Left forelimb (tissue), 1 donor: ENCODE measurements around the gene HS6ST1.
"Not testable (repeated sequence)": the region's sequence is repeated elsewhere in the genome, so short reads cannot be mapped to it uniquely, and the experiment has no call there.

ENCODE experiments used
- DNase-seq: peaks from one replicate; pipeline ENCODE4 v3.0.0-alpha.2; 2018; ENCODE audit warnings: low spot score

HS6ST1 gene

GRCh38 chr2:128268611-128269010 is 50.1 kb downstream of the HS6ST1 start:
- DNase-seq = not testable (repeated sequence)

- DNase-seq = peak; percentile 30
Observed at GRCh38 chr2:128268145-128268544, 50.5 kb downstream of the HS6ST1 start.

GRCh38 chr2:128267649-128268048 is 51.0 kb downstream of the HS6ST1 start:
- DNase-seq = not testable (repeated sequence)

GRCh38 chr2:128267197-128267596 is 51.5 kb downstream of the HS6ST1 start:
- DNase-seq = not testable (repeated sequence)

- DNase-seq = not testable (repeated sequence)
Observed at GRCh38 chr2:128266463-128266862, 52.2 kb downstream of the HS6ST1 start.

- DNase-seq = not testable (repeated sequence)
Observed at GRCh38 chr2:128265608-128265993, 53.1 kb downstream of the HS6ST1 start.

- no peak for DNase-seq
Observed at GRCh38 chr2:128264881-128265607, 53.6 kb downstream of the HS6ST1 start.

GRCh38 chr2:128263902-128264331 is 54.8 kb downstream of the HS6ST1 start:
- no peak for DNase-seq

- DNase-seq = no peak
Observed at GRCh38 chr2:128262315-128263253, 56.1 kb downstream of the HS6ST1 start.

- DNase-seq = peak; percentile 67
Observed at GRCh38 chr2:128261245-128262128, 57.2 kb downstream of the HS6ST1 start.

- no peak for DNase-seq
Observed at GRCh38 chr2:128260239-128261138, 58.2 kb downstream of the HS6ST1 start.

GRCh38 chr2:128259585-128259984 is 59.1 kb downstream of the HS6ST1 start:
- no peak for DNase-seq

- no peak for DNase-seq
Observed at GRCh38 chr2:128258218-128258617, 60.5 kb downstream of the HS6ST1 start.

GRCh38 chr2:128252501-128252900 is 66.2 kb downstream of the HS6ST1 start:
- no peak for DNase-seq

GRCh38 chr2:128252086-128252485 is 66.6 kb downstream of the HS6ST1 start:
- DNase-seq = not testable (repeated sequence)

GRCh38 chr2:128250229-128251025 is 68.2 kb downstream of the HS6ST1 start:
- no peak for DNase-seq

GRCh38 chr2:128249555-128249954 is 69.1 kb downstream of the HS6ST1 start:
- DNase-seq = no peak

GRCh38 chr2:128245813-128246212 is 72.9 kb downstream of the HS6ST1 start:
- no peak for DNase-seq

- DNase-seq = no peak
Observed at GRCh38 chr2:128241896-128242295, 76.8 kb downstream of the HS6ST1 start.
